Measurements from ENCODE around the gene SPACA4.

GRCh38 chr19:48588670-48589401 is 17.7 kb upstream of the SPACA4 start:
- TF ChIP-seq HMGXB4 (CRISPR knock-in tag; IDR thresholded peaks at IDR 0.05; ENCODE audit: borderline replicate concordance) (0 out of 2 replicates have a peak, but pooled peaks have one; percentile 65), POLR2A (IDR thresholded peaks at IDR 0.05; ENCODE audit: low read length) (no peak), RCOR1 (IDR thresholded peaks at IDR 0.05; ENCODE audit: low read depth, low read length) (peak; percentile 98), CTCF (IDR thresholded peaks at IDR 0.05) (peak; percentile 99), REST (IDR thresholded peaks at IDR 0.05) (no peak), RFX5 (IDR thresholded peaks at IDR 0.05) (0 out of 2 replicates have a peak, but pooled peaks have one; percentile 29), SREBF2 (IDR thresholded peaks at IDR 0.05) (no peak), MAX (IDR thresholded peaks at IDR 0.05) (peak; percentile 91), CBX8 (IDR thresholded peaks at IDR 0.05) (no peak)

All from A549 (cell line).